D721Med (cell line): ENCODE results near the gene KIAA1549.
"Not testable (repeated sequence)": the region's sequence is repeated elsewhere in the genome, so short reads cannot be mapped to it uniquely, and the experiment has no call there.

Source experiments
- DNase-seq: peaks from one replicate; pipeline ENCODE4 v3.0.0; 2011; ENCODE audit warnings: low spot score; ENCODE audit not compliant: insufficient read length
- FAIRE-seq: peaks from 2 replicates; lab custom pipeline; 2011; peaks lifted over from hg19 to GRCh38; lab: Jason Lieb, UNC
- TF ChIP-seq, protein P1 (sequence below): IDR thresholded peaks from 2 replicates; pipeline ENCODE4 v1.5.1; 2012; ENCODE audit warnings: mild to moderate bottlenecking, control low read depth; ENCODE audit not compliant: insufficient read depth; ENCODE audit errors: missing control alignments

The KIAA1549 gene

GRCh38 chr7:138980563-138981291, 462 bp downstream of the KIAA1549 start:
- FAIRE-seq (no peak), DNase-seq (no peak)
- TF ChIP-seq, protein P1, sequence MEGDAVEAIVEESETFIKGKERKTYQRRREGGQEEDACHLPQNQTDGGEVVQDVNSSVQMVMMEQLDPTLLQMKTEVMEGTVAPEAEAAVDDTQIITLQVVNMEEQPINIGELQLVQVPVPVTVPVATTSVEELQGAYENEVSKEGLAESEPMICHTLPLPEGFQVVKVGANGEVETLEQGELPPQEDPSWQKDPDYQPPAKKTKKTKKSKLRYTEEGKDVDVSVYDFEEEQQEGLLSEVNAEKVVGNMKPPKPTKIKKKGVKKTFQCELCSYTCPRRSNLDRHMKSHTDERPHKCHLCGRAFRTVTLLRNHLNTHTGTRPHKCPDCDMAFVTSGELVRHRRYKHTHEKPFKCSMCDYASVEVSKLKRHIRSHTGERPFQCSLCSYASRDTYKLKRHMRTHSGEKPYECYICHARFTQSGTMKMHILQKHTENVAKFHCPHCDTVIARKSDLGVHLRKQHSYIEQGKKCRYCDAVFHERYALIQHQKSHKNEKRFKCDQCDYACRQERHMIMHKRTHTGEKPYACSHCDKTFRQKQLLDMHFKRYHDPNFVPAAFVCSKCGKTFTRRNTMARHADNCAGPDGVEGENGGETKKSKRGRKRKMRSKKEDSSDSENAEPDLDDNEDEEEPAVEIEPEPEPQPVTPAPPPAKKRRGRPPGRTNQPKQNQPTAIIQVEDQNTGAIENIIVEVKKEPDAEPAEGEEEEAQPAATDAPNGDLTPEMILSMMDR: no peak

- FAIRE-seq: no peak
Measured at GRCh38 chr7:138979988-138980562, 1.1 kb downstream of the KIAA1549 start.

DNA sequence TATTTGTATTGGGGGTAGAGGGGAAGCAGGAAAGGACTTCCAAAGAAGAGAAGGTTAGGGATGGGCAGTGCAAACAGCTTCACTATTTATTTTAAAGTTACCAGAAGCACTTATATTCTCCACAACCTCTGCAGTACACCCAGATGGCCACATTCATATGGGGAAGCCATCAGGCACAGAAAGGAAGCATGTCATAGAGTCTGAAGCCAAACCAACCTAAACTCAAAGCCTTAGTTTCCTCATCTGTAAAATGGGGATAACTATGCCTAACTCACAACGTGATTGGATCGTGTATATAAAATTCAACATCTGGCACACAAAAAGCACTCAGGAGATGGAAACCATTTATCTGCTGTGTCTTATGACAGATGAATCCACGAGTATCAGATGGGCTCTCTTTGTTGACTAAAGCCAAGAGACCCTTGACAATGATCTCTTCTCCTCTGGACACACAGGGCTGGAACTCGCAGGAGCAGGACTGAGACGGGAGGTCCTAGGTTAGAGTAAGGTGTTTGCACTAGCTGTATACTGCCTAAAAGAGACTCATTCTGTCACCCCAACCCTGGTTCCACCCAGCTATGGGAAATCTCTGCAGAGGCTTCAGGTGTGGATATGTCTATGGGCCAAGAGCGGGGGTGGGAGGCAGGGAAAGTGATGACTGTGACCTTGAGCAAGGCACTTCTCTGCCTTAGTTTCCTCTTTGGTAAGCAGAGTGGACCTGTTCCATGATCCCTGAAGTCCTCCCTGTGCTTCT, 1.8 kb downstream of the KIAA1549 start:
- FAIRE-seq (no peak), DNase-seq (no peak)
- TF ChIP-seq, protein P1: no peak

More at GRCh38 chr7:138979988-138980562, 1.1 kb downstream of the KIAA1549 start:
- TF ChIP-seq, protein P1: no peak
- no peak for DNase-seq

GRCh38 chr7:138978541-138979184, 2.5 kb downstream of the KIAA1549 start:
- TF ChIP-seq, protein P1: no peak
- FAIRE-seq: no peak
- DNase-seq: no peak

DNA sequence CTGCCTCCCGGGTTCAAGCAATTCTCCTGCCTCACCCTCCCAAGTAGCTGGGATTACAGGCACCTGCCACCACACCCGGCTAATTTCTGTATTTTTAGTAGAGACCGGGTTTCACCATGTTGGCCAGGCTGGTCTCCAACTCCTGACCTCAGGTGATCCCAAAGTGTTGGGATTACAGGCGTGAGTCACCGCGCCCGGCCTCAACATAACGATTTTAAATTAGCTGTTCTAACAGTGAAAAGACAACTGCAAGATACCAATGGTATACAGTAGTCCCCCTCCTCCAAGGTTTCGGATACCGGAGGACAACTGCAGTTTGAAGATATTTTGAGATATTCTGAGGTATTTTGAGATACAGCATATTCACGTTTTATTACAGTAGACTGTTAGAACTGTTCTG, 5.0 kb downstream of the KIAA1549 start:
- not testable (repeated sequence) for FAIRE-seq

DNA sequence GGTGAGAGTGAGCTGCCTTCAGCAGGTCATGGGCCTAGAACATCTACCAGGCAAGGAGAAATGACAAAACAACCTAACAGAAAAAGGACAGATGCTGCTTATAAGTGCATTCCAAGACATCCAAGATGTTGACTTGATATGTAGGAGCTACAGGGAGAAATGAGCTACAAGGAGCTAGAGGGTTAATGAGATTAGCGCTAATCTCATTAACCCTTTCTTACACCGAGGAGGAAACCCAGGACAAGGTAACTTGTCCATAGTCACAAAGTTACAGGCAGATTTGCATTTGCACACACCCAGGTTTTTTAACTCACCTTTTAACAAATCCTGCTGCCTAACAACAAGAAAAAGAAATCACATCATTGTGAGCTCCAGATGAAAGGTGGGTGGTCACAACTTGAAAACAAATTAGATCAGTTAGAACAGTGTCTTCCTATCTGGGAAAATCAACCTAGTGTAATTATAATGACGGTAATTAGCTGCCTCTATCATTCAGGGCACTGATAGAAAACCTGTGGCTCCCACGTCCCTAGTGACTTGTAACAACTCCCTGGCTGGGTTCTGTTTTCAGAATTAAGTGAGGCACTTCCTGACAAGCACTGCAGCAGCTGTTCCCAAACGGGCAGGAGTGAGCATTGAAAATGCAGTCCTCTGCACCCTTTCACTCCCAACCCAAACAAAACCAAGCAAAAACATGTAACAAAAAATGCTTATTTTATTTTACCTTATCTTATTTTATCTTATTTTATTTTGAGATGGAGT, 5.7 kb downstream of the KIAA1549 start:
- peak; percentile 63 for FAIRE-seq
- DNase-seq: peak; percentile 53
- TF ChIP-seq, protein P1: no peak

More for the DNA sequence above, 5.0 kb downstream of the KIAA1549 start:
- not testable (repeated sequence) for DNase-seq
